SK-N-MC (cell line): Measurements from ENCODE around the gene CFAP61.
"Not testable (repeated sequence)": the region's sequence is repeated elsewhere in the genome, so short reads cannot be mapped to it uniquely, and the experiment has no call there.

Source experiments
- DNase-seq: peaks from one replicate; pipeline ENCODE4 v3.0.0-alpha.2; 2011; ENCODE audit warnings: low read depth, low spot score
- H3K27ac ChIP-seq: fragments of 200-600 bp; sonication (generic); 2 replicates; pipeline ENCODE4 v1.5.1; 2016; ENCODE audit warnings: mixed run types
- H3K36me3 ChIP-seq: fragments of 200-600 bp; sonication (generic); 2 replicates; pipeline ENCODE4 v1.6.1; 2017; ENCODE audit warnings: antibody characterized with exemption, low read length, mixed read lengths; ENCODE audit not compliant: insufficient read depth
- H3K4me3 ChIP-seq: fragments of 200-600 bp; sonication (generic); 2 replicates; pipeline ENCODE4 v1.5.1; 2016
- H3K9ac ChIP-seq: fragments of 200-600 bp; sonication (generic); 2 replicates; pipeline ENCODE4 v1.8.0; 2017; ENCODE audit warnings: mixed run types, mixed read lengths; ENCODE audit not compliant: insufficient read length
- H3K9me3 ChIP-seq: fragments of 200-600 bp; sonication (generic); 2 replicates; pipeline ENCODE4 v1.6.1; 2017; ENCODE audit warnings: low read depth, mild to moderate bottlenecking, antibody characterized with exemption, low read length, moderate library complexity, mixed read lengths
- EZH2 ChIP-seq: fragments of 200-600 bp; sonication (generic); IDR thresholded peaks from one replicate; pipeline ENCODE4 v1.6.1; 2017; ENCODE audit warnings: antibody characterized with exemption
- FOXP2 ChIP-seq: optimal IDR thresholded peaks from 2 replicates; pipeline ENCODE3; 2011; ENCODE audit warnings: mild to moderate bottlenecking, moderate library complexity; ENCODE audit not compliant: insufficient read depth; ENCODE audit errors: extremely low read length, control extremely low read depth
- POLR2AphosphoS5 ChIP-seq: IDR thresholded peaks from 2 replicates; pipeline ENCODE4 v1.6.1; 2012; ENCODE audit warnings: mild to moderate bottlenecking, low read depth, low read length, borderline replicate concordance

CFAP61 gene

GRCh38 chr20:20052074-20052970, at the start of gene CFAP61, which contains the start of gene CRNKL1:
Gene CFAP61, plus strand, starts transcription at chr20:20052532. Its CDS starts 4,122 bp downstream, at chr20:20056654.
Gene CRNKL1, minus strand, starts transcription at chr20:20052466. Its CDS starts 124 bp downstream, at chr20:20052342.
- H3K4me3 ChIP-seq = peak within 1 kb of the TSS; percentile 96
- peak within 1 kb of the TSS; percentile 91 for H3K9ac ChIP-seq
- H3K27ac ChIP-seq = peak within 1 kb of the TSS; percentile 38; the same call in 1 of the 2 replicates
- no peak for TF ChIP-seq EZH2
- TF ChIP-seq FOXP2 = peak; percentile 26
- TF ChIP-seq POLR2AphosphoS5 = peak; percentile 73
- peaks cover 33% of the 10 kb centered on the region for H3K36me3 ChIP-seq
- no peaks in the 10 kb centered on the region for H3K9me3 ChIP-seq
- DNase-seq = peak; percentile 92

- H3K9ac ChIP-seq = peak overlapping the region; percentile 61
- H3K36me3 ChIP-seq = no peaks in the 10 kb centered on the region
- no peak for DNase-seq
- H3K9me3 ChIP-seq = no peaks in the 10 kb centered on the region
- TF ChIP-seq EZH2 = no peak
- TF ChIP-seq POLR2AphosphoS5 = no peak; the same call in 1 of the 2 replicates
- TF ChIP-seq FOXP2 = no peak
- peak overlapping the region; percentile 92 for H3K27ac ChIP-seq
- H3K4me3 ChIP-seq = peak overlapping the region; percentile 73
These were observed 49.0 kb upstream of the CFAP61 start for GRCh38 chr20:20003031-20003954.

- DNase-seq = not testable (repeated sequence)
- peak overlapping the region; percentile 92 for H3K27ac ChIP-seq
These were observed 48.4 kb upstream of the CFAP61 start for GRCh38 chr20:20003955-20004322.

GRCh38 chr20:20005342-20005741, 47.0 kb upstream of the CFAP61 start:
- TF ChIP-seq FOXP2 (no peak), POLR2AphosphoS5 (no peak)
- H3K9me3 ChIP-seq = no peaks in the 10 kb centered on the region
- no peak for DNase-seq
- no peak overlapping the region for H3K4me3 ChIP-seq
- H3K36me3 ChIP-seq = no peaks in the 10 kb centered on the region
- H3K27ac ChIP-seq = peak overlapping the region; percentile 2; the same call in 1 of the 2 replicates
- H3K9ac ChIP-seq = no peak overlapping the region

More at GRCh38 chr20:20003955-20004322, 48.4 kb upstream of the CFAP61 start:
- peak overlapping the region; percentile 61 for H3K9ac ChIP-seq
- H3K4me3 ChIP-seq = peak overlapping the region; percentile 73
- H3K36me3 ChIP-seq, H3K9me3 ChIP-seq: not testable (repeated sequence)

- H3K4me3 ChIP-seq = no peak overlapping the region
- H3K27ac ChIP-seq = no peak overlapping the region
- H3K36me3 ChIP-seq = no peaks in the 10 kb centered on the region
- DNase-seq = no peak
- TF ChIP-seq EZH2 (no peak), FOXP2 (no peak), POLR2AphosphoS5 (no peak)
- no peaks in the 10 kb centered on the region for H3K9me3 ChIP-seq
- H3K9ac ChIP-seq = no peak overlapping the region
These were observed 42.5 kb upstream of the CFAP61 start for GRCh38 chr20:20009784-20010253.

- Histone ChIP-seq H3K9ac (peak overlapping the region; percentile 42), H3K9me3 (no peaks in the 10 kb centered on the region), H3K27ac (peak overlapping the region; percentile 71), H3K4me3 (peak overlapping the region; percentile 19; the same call in 1 of the 2 replicates), H3K36me3 (no peaks in the 10 kb centered on the region)
- TF ChIP-seq FOXP2 (no peak), POLR2AphosphoS5 (no peak), EZH2 (no peak)
- DNase-seq = no peak
These were observed 41.5 kb upstream of the CFAP61 start for GRCh38 chr20:20010639-20011500.

GRCh38 chr20:20012541-20012940, 39.8 kb upstream of the CFAP61 start:
- H3K4me3 ChIP-seq = no peak overlapping the region
- TF ChIP-seq POLR2AphosphoS5 = no peak
- no peak for TF ChIP-seq FOXP2
- TF ChIP-seq EZH2 = no peak
- DNase-seq = no peak
- no peaks in the 10 kb centered on the region for H3K9me3 ChIP-seq
- H3K9ac ChIP-seq = no peak overlapping the region
- no peak overlapping the region for H3K27ac ChIP-seq
- no peaks in the 10 kb centered on the region for H3K36me3 ChIP-seq

GRCh38 chr20:20014659-20015058, 37.7 kb upstream of the CFAP61 start:
- Histone ChIP-seq H3K36me3 (peaks cover 5% of the 10 kb centered on the region), H3K27ac (no peak overlapping the region), H3K9ac (no peak overlapping the region), H3K4me3 (no peak overlapping the region), H3K9me3 (no peaks in the 10 kb centered on the region)
- TF ChIP-seq EZH2 = no peak
- TF ChIP-seq POLR2AphosphoS5 = no peak
- TF ChIP-seq FOXP2 = no peak
- DNase-seq = no peak
